ENCODE measurements around the gene INSR. TPM values are rescaled to one million over a fixed set of nuclear protein-coding genes. Genes with fewer than 3 reads are reported as not detected.

INSR gene
- total RNA-seq, 1 donor from 2014 or later: 14.1 TPM

- Mint-ChIP-seq H3K9me3 (peaks cover 6% of the 10 kb centered on the region), H3K4me3 (peak overlapping the region; percentile 79), H3K36me3 (ENCODE audit: low read depth) (peaks cover 39% of the 10 kb centered on the region), H3K27me3 (ENCODE audit: low read depth) (peaks cover 3% of the 10 kb centered on the region), H3K27ac (ENCODE audit: unreplicated experiment) (no peak overlapping the region), H3K4me1 (peaks cover 12% of the 10 kb centered on the region)
- TF ChIP-seq CTCF (conservative IDR thresholded peaks at IDR 0.05): no peak
- no peak for DNase-seq (ENCODE audit: low read depth, low spot score)
Observed at GRCh38 chr19:7072541-7072940, 221.7 kb downstream of the INSR start.

- Mint-ChIP-seq H3K36me3 (ENCODE audit: low read depth) (peaks cover 18% of the 10 kb centered on the region), H3K4me3 (peak overlapping the region; percentile 99), H3K27ac (ENCODE audit: unreplicated experiment) (peak overlapping the region; percentile 43), H3K27me3 (ENCODE audit: low read depth) (peaks cover 3% of the 10 kb centered on the region), H3K4me1 (peaks cover 12% of the 10 kb centered on the region), H3K9me3 (peaks cover 3% of the 10 kb centered on the region)
- TF ChIP-seq CTCF (conservative IDR thresholded peaks at IDR 0.05): no peak
- DNase-seq (ENCODE audit: low read depth, low spot score): no peak
Observed at GRCh38 chr19:7069904-7070226, 224.3 kb downstream of the INSR start.

GRCh38 chr19:7069042-7069903, 224.9 kb downstream of the INSR start, which contains the start of gene ZNF557:
Gene ZNF557 (plus strand): TSS chr19:7069703. CDS start chr19:7075075, 5,372 bp downstream.
- H3K27me3 Mint-ChIP-seq (ENCODE audit: low read depth): peaks cover 8% of the 10 kb centered on the region
- peaks cover 12% of the 10 kb centered on the region for H3K4me1 Mint-ChIP-seq
- H3K27ac Mint-ChIP-seq (ENCODE audit: unreplicated experiment): peak within 1 kb of the TSS; percentile 92
- H3K9me3 Mint-ChIP-seq: peaks cover 3% of the 10 kb centered on the region
- no peak for TF ChIP-seq CTCF (conservative IDR thresholded peaks at IDR 0.05)
- peaks cover 15% of the 10 kb centered on the region for H3K36me3 Mint-ChIP-seq (ENCODE audit: low read depth)
- H3K4me3 Mint-ChIP-seq: peak within 1 kb of the TSS; percentile 99
- peak; percentile 97 for DNase-seq (ENCODE audit: low read depth, low spot score)

GRCh38 chr19:7068599-7068998, 225.6 kb downstream of the INSR start:
- H3K4me1 Mint-ChIP-seq: peaks cover 12% of the 10 kb centered on the region
- TF ChIP-seq CTCF (conservative IDR thresholded peaks at IDR 0.05): no peak
- peaks cover 3% of the 10 kb centered on the region for H3K9me3 Mint-ChIP-seq
- no peak for DNase-seq (ENCODE audit: low read depth, low spot score)
- H3K27ac Mint-ChIP-seq (ENCODE audit: unreplicated experiment): peak overlapping the region; percentile 17
- H3K27me3 Mint-ChIP-seq (ENCODE audit: low read depth): peaks cover 11% of the 10 kb centered on the region
- peak overlapping the region; percentile 99 for H3K4me3 Mint-ChIP-seq
- peaks cover 11% of the 10 kb centered on the region for H3K36me3 Mint-ChIP-seq (ENCODE audit: low read depth)

- Mint-ChIP-seq H3K27ac (ENCODE audit: unreplicated experiment) (no peak overlapping the region), H3K4me1 (peaks cover 12% of the 10 kb centered on the region), H3K4me3 (peak overlapping the region; percentile 67), H3K27me3 (ENCODE audit: low read depth) (peaks cover 14% of the 10 kb centered on the region), H3K9me3 (peaks cover 3% of the 10 kb centered on the region), H3K36me3 (ENCODE audit: low read depth) (peaks cover 9% of the 10 kb centered on the region)
- DNase-seq (ENCODE audit: low read depth, low spot score): no peak
- no peak for TF ChIP-seq CTCF (conservative IDR thresholded peaks at IDR 0.05)
Observed at GRCh38 chr19:7067716-7068115, 226.5 kb downstream of the INSR start.
